Suppressor macrophage (primary cell): ENCODE results near the gene SMIM35.

Source experiments
- DNase-seq, 4 experiments: peaks; one replicate each; pipeline ENCODE4 v3.0.0-alpha.2; 2020 to 2022

The SMIM35 gene

DNA sequence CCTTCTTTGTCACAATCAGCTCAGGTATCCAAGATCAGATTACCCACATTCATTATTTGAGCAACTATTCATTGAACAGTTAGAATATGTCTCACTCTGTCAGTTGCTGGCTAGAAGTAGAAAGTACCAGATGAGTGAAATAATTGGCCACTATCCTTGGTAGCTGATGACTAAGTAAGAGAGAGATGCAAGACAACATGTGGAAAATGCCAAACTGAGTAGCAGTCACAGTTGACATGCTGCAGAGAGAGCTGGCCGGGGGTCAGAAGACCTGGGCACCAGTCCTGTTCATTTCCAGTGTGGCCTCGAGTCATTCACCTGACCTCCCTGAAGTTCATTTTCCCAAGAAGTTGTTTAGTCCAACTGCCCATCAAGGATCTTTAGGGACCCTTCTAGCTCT is 22.5 kb upstream of the SMIM35 start:
- no peak for DNase-seq

DNA sequence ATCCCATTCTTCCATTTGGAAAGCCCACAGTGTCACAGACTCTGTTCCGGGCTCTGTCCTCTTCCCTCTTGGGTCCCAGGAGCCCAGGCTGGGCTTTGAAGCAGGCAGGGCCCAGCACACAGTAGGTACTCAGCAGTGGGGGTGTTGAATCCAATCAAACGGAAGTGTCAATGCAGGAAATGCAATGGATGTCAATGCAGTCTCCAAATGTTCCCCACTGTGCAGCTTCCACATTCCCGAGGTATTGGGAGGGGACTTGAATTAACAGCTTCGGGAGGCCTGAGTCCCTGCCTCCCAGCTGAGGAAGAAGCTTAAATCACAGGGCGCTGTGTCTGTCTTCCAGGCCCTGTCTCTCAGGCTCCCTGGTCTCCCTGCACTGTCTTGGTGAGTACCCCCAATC is 21.8 kb upstream of the SMIM35 start:
- no peak for DNase-seq

DNA sequence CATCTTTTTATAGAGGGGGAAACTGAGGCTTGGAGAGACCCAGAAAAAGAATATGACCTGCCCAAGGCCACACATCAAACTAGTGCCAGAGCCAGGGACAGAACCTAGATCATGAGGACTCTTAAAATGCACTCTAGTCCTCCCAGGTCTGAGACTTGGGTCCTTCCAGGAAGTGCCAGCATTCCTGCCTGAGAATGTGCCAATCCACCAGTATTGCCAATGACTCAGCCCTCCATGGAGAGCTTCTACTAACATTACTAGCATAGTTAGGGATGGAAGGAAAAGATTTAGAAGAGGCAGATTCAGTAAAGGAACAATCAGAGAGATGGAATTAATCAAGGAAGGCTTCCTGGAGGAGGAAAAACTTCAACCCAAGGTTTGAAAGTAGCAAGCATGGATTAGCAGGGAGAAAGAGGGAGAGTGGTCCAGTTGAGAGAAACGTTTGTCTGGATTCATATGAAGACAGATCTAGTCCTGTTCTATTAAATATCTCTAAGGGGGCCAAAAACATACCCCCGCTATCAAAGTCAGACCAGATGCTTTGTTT is 20.1 kb upstream of the SMIM35 start:
- no peak for DNase-seq

DNA sequence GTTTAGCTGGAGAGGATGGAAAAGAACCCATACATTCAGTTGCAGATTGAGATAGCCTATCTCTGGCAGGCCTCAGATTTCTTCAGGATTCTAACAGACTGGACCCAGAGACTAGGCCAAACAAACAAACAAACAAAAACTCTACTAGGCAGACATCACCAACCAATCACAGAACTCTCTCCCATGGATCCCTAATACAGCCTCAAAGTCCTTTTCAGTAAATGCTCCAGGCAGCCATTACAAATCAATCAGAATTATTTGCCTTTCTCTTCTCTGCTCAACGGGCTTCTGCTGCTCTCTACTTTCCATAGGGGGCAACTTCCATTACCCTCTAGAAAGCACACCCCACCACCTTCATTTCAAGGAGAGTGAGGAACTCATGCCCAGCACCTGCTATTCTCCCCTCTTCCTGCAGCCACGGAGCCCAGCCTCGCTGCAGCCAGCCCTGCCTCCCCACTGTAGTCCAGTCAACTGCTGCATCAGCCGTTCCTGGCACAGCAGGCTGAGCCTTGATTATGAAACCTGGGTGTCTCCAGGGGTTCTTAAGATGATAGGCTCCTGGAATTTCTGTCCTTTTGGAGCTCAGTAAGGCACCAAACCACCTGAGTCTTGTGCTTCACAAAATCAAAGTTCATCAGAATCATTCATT is 19.0 kb upstream of the SMIM35 start:
- no peak for DNase-seq

DNA sequence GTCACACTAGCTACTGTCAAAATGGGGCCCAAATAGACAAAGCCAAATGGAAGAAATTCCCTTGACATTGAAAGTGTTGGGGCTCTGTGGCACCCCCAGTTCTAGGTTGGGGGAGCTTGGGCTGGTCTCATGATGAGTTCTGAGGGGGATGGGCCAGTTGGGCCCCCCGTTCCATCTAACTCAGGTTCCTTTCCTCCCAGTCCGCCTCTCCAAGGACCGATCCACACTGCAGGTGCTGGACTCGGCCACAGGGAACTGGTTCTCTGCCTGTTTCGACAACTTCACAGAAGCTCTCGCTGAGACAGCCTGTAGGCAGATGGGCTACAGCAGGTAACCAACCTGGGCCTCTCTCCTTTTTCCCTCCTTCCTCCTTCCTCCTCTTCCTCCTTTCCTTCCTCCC is 17.7 kb upstream of the SMIM35 start:
- no peak for DNase-seq

DNA sequence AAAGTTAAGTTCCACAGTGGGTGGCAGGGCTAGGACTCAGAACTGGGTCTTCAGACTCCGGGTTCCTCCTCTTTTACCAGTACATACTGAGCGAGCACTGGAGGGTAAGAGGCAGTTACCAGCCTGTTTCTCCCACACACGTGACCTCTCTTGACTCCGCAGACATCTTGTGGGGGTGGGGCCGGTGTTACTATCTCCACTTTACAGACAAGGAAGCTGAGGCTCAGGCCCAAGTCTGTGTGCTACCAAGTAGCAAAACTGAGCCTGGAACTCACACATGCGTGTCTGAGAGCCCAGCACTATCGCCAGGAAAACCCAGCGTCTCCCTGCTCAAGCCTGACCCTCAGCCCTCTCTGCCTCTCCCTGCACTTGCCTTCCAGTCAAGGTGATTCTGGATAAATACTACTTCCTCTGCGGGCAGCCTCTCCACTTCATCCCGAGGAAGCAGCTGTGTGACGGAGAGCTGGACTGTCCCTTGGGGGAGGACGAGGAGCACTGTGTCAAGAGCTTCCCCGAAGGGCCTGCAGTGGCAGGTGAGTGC is 16.0 kb upstream of the SMIM35 start:
- DNase-seq: peak; percentile 28 to 62 (median 48)

DNA sequence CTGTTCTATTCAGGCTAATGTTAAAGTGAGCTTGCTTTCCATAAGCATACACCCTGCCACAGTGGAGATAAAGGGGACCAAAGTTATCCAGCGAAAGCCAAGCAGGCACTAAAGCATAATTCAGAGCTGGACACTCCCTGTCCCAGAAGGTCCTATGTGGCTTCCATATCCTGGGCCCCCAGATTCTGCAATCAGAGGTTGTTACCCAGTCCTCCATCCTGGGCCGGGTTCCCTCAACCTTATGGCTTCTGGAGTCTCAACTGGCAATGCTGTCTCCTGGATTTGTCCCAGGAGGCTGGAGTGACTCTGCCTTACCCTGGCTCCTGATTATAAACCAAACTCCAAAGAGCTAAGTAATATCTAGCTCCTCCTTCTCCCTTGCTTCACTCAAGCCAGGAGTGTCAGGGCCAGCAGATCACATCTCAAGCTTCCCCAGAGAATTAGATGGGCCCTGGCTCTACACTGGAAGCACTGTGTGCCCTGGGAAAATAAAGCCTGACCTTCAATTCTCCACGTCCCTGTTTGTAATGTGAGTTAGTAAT is 14.0 kb upstream of the SMIM35 start:
- DNase-seq: no peak

DNA sequence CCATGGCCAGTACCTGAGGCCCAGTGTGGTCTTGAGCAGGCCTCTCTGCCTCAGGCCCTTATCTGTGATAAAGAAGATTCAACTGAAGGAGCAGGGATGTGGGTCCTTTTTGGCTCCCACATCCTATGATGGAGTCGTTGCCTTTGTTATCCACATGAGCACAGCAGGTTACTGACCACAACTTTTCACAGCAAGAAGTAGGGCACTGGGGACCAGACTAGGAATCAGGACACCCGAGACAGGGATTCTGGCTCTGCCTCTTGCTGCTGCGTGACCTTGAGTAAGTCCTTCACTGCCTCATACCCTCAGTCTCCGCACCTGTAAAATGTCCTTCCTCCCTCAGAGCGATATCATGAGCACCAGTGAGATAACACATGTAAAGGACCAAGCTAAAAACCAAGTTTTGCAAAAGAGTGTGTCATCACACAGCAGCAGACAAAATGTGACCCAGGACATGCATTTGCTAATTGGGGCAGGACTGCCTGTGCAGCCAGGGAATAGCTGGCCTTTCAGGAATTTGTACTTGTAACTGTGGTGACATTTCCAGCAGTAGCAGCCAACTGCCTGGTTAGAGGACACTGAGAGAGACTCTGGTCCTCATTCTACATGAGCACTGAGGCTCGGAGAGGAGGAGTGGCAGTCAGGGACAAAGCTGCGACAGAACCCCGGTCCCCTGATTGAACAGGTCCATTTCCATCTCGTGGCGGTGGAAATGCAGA is 13.2 kb upstream of the SMIM35 start:
- no peak for DNase-seq

DNA sequence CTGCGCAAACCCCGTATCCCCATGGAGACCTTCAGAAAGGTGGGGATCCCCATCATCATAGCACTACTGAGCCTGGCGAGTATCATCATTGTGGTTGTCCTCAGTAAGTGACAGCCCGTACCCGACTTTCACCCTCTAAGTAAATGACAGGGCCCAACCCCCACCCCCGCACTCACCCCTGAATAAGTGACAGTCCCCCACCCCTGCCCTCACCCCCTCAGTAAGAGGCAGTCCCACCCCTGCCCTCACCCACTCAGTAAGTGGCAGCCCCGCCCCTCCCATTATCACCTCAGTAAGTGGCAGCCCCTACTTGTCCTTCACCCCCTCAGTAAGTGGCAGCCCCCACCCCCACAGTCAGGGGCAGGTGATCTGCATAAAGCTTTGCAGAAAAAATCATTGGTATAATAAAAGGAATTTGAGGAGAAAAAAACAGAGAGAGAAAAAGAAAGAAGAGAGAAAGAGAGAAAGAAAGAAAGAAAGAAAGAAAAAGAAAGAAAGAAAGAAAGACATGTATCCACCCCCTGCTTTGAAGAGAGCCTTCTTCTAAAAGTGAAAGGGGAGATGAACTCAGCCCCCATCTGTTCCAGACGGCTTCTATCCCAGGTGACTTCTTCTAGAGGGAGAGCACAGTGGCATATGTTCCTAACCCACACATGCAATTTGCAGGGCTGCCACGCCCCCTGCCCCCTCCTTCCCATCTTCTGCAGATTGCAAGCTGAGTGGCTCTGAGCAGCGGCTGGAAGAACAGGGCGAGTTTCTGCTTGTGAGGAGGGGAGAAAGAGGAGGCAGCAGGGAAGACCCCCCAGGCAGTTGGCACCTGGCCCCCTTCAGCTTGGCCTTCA is 12.5 kb upstream of the SMIM35 start:
- DNase-seq: no peak

DNA sequence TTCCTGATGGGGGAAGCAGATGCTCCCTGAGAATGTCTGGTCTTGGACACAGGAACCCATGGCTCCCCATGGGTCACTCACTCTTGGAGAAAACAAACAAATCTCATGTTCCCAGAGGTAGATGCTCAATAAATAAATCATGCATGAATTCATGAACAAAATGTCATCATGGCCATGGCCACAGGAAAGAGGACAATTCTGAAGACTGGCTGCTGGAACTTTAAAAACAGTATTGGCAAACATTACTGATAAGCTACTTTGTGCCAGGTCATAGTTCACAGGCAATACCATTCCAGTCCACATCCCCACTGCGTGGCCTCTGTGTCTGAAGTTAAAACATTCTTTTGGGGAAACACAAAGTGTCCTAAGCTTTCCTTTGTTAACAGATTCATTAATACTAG is 9.2 kb upstream of the SMIM35 start:
- DNase-seq: no peak

DNA sequence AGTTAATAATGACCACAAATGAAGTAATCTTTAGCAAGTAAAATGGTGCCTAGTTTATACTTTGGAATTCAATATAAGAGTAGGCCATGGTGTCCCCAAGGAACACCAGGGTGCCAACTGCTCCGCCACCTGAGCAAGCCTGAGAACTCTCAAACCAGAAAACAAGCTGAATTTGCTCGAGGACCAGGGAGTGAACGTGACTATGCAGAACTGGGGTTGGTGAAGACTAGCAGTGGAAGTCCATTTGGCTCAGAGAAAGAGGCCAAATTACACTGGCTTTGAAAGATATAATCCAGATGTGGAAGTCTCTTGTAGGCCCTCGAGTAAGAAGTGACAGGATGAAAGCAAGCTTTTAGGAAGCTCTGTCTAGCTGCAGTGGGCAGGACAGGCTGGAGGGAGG is 8.7 kb upstream of the SMIM35 start:
- peak in 2 of 4 experiments; percentile 24 to 42 for DNase-seq

DNA sequence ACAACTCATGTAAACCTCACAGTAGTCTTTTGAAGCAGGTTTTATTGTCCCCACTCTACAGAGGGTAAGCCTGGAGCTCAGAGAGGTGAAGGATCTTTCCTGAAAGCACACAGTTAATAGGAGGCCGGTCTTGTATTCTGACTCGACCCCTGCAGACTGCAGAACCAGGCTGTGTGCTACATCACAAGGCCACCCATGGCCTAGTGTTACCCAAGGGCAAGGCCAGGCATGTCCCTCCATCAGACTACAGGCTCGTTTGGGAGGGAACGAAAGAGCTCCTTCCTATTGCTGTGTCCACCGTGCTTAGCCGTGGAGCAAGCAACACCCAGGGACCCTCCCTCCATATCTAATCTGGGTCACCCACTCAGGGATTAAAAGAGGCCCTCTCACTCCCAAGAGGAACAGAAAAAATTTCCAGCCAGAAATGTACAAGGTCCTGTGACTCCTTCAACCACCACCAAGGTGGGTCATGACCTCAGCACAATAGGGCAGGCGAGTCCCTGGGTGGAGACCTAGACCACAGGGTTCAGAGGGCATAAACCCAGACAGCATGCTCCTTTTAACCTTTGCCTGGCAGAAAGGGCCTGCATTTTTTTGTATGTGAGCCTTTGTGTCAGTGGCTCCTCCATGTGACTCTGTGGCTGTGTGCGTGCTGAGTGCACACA is 6.3 kb upstream of the SMIM35 start:
- DNase-seq: no peak

DNA sequence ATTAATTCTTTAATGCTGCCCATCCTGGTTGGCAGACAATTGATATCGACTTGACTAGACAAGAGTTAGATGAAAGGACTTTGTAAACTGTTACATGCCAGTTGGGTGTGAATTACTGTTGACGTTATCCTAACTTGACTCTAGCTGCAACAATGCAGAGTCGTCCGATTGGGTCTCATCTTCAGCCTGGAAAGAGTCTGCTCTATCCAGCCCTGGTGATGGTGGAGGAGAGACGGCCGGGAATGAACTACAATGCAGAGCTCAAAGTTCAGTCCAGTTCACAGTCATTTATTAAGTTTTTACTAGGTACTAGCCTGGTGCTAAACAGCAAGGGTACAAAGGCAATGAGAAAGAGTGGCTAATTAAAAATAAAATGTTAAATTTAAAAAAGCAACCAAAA is 4.9 kb upstream of the SMIM35 start:
- no peak for DNase-seq

DNA sequence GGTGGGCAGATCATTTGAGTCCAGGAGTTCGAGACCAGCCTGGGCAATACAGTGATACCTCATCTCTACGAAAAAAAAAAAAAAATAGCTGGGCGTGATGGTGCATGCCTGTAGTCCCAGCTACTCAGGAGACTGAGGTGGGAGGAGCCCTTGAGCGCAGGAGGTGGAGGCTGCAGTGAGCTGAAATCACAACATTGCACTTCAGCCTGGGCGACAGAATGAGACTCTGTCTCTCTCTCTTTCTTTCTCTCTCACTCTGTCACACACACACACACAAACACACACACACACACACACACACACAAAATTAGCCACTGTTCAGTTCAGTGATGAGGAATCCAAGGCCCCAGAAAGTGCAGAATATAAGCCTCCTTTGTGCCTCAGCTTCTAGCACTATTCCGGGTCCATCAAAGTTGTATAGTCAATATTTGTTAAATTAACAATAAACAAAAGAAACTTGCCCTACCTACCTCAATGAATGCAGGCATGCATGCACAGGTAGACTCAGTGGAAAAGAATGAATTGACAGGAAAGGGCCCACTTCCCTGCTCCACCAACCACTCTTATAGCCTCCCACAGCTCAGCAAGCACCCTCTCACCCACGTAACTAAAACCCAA is 3.9 kb upstream of the SMIM35 start:
- DNase-seq: no peak

DNA sequence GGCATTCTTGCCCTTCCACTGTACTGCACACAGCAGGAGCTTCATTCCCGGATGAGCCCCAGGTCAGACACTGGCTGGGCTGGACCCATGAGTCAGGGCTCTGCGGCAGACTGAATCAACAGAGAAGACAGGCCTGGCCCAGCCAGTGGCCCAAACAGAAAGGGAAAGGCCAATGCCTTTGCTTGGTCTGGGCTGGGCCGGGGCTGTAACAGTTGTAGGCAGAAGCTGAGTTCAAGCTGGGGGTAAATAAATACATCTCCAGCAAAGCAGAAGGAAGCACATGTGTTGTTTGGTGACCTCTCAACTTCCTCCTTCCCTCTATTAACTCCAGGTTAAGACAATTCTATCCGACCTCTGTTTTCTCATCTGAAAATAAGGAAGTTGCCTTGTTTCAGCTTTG is 1.8 kb upstream of the SMIM35 start:
- DNase-seq: peak; percentile 73 to 83 (median 81)

DNA sequence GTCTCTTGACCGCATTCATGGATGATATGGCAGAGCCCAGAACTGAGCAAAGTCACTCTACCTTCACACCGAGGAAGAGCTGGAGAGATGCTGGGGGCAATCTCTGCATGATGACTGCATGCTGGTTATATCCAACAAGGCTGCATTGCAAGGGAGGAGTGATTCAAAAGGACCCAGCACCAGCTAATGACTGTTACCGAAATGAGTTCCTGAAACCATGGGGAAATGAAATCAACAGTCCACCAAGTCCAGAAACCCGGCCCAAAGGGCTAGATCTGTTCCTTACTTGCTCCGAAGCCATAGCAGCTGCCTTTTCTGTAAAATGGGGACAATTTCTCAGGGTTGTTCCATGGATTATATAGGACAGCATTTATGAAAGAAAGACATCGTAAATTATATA is 1.2 kb upstream of the SMIM35 start:
- peak in 3 of 4 experiments; percentile 15 to 36 (median 30) for DNase-seq

DNA sequence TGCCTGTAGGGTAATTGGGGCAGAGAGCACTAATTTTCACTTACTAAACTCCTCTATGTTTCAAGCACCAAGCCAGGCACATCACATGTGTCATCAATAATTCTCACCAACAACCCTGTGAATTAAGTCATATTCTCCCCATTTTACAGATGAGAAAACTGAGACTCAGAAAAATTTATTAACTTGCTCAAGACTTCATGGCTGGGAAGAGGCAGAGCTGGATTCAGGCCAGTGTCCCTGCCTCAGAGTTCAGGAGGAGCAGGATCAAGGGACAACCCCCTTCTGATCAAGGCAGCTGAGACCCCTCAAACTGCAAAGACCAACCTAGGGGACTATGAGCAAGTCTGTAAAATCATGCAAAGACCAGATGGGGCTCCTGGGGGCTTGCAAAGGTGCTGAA is 2.1 kb downstream of the SMIM35 start:
- DNase-seq: no peak

DNA sequence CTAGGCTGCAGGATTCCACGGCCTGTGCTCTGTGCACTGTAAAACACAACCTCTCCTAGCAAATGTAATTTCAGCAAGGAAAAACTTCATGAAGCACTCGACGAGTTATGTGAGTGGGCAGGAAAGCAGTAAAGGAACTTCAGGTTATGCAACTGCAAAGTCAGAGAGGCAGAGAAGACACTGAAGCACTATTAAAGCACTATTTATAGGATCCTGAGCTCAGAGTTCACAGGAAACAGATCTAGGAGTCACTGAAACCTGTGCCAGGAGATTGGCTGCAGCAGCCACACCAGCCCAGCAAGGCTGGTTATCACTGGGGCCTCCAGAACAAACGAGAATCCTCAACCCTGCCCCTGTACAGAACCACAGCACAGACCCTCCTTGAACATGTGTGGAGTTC is 2.5 kb downstream of the SMIM35 start:
- DNase-seq: peak; percentile 68 to 93 (median 80)

DNA sequence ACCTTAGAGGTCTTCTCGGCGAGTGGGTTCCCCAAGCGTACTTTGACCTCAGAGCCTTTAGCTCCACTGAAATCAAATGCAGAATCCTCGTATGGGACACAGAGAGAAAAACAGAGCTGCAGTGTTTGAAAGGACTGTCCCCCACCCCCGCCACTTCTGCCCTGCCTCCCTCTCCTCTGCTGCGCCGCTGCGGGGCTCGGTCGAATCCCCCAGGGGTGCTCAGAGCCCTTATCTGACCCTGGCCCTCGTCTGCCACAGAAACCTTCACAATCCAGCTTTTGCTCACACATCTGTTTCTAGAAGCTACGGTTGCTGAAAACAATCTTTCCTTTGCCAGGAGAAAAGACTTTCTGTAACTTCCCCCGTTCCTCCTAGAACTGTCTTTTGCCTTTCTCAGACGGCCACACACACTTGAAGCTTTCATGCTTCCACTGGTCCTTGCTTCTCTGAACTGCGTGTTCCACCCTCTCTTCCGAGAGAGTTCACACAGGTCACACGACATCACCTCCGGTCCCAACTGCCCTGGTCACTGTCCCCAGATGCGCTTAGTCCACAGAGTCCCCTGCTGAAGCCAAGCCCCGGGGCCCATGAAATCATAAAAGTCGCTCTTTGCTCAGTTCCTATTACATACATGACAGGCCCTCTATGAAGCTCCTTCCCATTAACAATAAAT is 3.7 kb downstream of the SMIM35 start:
- no peak for DNase-seq

DNA sequence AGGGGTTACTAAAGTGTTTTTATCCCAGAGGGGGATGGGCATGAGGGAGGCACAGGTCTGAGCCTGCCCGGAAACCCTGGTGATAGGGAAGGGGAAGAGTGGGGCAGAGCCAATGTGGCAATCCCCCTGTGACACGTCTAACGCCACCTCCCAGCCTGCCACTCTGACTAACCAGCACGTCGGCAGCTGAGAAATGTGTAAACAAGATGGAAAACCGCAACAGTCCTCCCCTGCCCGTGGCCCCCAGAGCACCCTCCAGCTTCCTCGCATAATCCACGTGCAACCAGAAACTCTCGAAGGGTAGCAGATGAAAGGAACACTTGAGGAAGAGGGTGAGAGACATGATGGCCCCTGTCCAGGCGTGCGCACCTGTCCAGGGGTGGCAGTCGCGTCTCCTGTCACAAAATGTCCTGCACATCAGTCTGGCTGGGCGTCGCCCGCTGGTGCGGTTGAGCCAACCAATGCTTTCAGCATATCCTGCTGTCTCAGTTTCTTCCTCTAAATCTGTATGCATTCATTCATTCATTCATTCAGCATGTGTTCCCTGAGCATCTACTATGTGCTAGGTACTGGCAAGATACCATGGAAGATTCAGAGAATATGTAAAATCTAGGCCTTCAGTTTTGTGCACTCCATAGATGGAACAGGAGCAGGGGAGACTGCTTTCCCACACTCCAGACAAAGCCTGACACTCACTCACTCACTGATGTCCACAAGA is 5.4 kb downstream of the SMIM35 start:
- DNase-seq: peak; percentile 49 to 76 (median 74)
